Skeletal muscle satellite cell (primary cell): ENCODE results near the gene POLD1. TPM values are rescaled to one million over a fixed set of nuclear protein-coding genes. Genes with fewer than 3 reads are reported as not detected.
A peak's percentile ranks its signal among the peaks of the same experiment; 100 is the strongest.
"Not testable (repeated sequence)": the region's sequence is repeated elsewhere in the genome, so short reads cannot be mapped to it uniquely, and the experiment has no call there.

Experiments used
- H3K27me3 ChIP-seq: 2 replicates; pipeline ENCODE4 v1.7.0; 2013; ENCODE audit warnings: low read length; ENCODE audit not compliant: control insufficient read depth, insufficient read depth
- H3K36me3 ChIP-seq: 2 replicates; pipeline ENCODE4 v1.7.0; 2013; ENCODE audit warnings: mild to moderate bottlenecking, control low read depth, low read length; ENCODE audit not compliant: insufficient read depth
- H3K4me1 ChIP-seq: 2 replicates; pipeline ENCODE4 v1.7.0; 2013; ENCODE audit warnings: low read length; ENCODE audit not compliant: control insufficient read depth, insufficient read depth
- H3K4me2 ChIP-seq: 2 replicates; pipeline ENCODE4 v1.7.0; 2013; ENCODE audit warnings: mild to moderate bottlenecking, low read length
- H3K4me3 ChIP-seq: 2 replicates; pipeline ENCODE4 v1.7.0; 2013; ENCODE audit warnings: low read length
- H3K9ac ChIP-seq: 2 replicates; pipeline ENCODE4 v1.7.0; 2013; ENCODE audit warnings: mild to moderate bottlenecking, low read depth, low read length, moderate library complexity
- H3K9me3 ChIP-seq: replicated peaks from 2 replicates; pipeline ENCODE4 v1.7.0; 2013; ENCODE audit warnings: mild to moderate bottlenecking, control low read depth, low read length
- total RNA-seq: library from RNA; depleted of rRNA; stranded (reverse); fragments of >200 nt; gene quantifications from 2 replicates; pipeline ENCODE4 v1.2.3, GENCODE V29; 2012; rRNA removed

Gene POLD1
- 35.5 and 37.6 TPM in 2 replicates for total RNA-seq

DNA sequence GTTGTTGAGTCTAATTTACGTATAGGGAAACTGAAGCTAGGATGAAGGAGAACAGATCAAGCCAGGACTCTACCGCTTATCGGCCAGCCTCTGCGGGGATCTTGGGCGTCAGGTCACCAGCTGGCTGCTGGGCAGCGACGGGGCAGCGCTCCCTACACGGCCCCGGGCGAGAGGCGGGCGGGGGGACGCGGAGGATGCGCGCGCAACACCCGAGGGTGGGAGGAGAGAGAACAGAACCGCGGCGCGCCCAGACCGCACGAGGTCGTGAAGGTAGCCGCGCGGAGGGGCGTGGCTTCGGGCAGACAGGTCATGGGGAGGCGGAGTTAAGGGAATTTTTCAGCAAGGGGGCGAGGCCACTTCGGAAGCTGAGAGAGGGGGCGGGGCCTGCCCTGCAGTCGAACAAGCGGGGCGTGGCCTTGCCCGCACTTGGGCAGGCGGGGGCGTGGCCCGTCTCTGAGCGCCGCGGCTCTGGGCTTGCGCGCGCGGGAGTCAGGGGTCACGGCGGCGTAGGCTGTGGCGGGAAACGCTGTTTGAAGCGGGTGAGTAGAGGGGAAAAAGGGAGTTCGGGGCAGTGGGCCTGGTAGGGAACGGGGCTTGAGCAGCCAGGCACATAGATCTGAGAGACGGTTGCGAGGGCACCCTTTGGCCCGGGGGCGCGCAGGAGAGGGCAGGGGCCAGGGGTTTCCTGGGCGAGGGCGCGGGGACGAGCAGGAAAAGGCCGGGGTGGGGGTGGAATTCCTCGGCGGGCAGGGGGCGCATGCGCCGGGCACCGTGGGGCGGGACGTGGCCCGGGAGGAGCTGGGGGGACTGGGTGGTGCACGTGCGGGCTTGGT lies at the start of gene POLD1:
Gene POLD1 (plus strand): TSS at position 496 of the 833 bp plus-strand sequence. CDS start 14,505 bp downstream, outside the sequence.
- Histone ChIP-seq H3K9me3 (no peaks in the 10 kb centered on the region), H3K4me2 (peak within 1 kb of the TSS; percentile 90), H3K27me3 (no peaks in the 10 kb centered on the region), H3K4me3 (peak within 1 kb of the TSS; percentile 71), H3K4me1 (peaks cover 14% of the 10 kb centered on the region), H3K36me3 (peaks cover 34% of the 10 kb centered on the region), H3K9ac (peak within 1 kb of the TSS; percentile 90)

DNA sequence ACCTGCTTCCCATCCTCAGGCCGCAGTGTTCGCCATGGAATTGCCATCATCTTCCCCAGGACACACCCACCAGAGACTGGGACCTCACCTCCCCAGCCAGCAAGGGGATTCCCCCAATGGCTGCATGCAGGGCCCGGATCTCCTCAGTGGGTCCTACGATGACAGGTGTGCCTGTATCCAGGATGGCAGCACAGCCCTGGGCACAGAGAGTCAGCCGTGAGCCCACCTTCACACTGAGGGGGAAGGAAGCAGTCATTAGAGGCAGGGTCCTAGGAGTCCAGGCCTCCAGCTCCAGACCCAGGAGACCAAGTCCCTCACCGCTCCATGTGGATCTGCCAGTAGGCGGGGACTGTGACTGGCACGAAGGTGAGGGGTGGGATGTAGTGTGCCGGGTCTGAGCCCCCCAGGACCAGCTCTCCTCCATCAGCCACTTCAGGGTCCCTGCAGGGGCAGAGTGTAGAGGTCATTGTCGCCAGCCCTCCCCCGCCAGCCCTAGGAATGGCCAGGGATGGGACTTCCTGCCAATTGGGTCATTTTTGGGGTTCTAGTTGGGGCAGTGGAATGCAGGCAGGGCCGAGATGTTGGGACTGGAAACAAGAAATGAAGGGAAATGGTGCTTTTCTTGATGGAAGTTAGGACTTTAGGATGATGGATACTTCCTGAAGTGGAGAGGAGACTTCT lies 49.3 kb upstream of the POLD1 start:
- peaks cover 25% of the 10 kb centered on the region for H3K27me3 ChIP-seq
- H3K4me2 ChIP-seq = no peak overlapping the region
- H3K36me3 ChIP-seq = no peaks in the 10 kb centered on the region
- H3K4me3 ChIP-seq = no peak overlapping the region
- peaks cover 5% of the 10 kb centered on the region for H3K9me3 ChIP-seq
- H3K9ac ChIP-seq = no peak overlapping the region
- peaks cover 4% of the 10 kb centered on the region for H3K4me1 ChIP-seq

DNA sequence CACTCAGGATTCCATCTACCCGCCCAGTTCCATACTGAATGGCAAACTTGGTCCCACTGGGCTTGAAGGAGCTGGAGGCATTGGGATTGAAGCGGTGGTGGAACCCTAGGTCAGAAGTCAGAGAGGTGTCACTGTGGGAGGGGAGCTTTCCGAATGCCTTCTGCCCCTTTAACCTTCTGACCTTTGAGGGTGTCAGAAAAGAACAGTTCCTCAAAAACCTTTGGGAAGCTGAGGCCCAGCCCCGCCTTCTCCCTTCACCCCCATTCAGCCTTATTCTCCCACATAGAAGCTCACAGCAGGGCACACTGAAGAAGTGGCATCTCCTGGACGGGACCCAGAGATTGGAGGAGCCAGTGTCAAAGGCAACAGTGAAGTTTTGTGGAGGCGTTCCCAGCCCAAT lies 47.1 kb upstream of the POLD1 start:
- H3K4me2 ChIP-seq, H3K4me3 ChIP-seq, H3K4me1 ChIP-seq, H3K9me3 ChIP-seq, H3K27me3 ChIP-seq, H3K36me3 ChIP-seq, H3K9ac ChIP-seq: not testable (repeated sequence)

DNA sequence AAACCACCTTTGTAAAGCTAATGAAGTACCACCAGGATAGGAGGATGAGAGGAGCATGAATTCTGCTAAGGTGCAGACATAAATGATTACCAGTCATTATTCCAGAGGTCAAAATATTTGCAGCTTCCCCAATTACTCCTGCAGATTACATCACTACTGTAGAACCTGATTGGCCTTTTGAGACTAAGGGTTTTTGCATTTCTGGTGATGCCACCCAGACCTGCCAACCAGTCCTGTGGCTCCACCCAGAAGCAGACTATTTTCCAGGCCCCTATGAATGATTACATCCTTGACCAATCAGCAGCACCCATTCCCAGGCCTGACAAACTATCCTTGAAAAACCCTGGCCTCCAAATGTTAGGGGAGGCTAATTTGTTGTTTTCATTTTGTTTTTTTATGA lies 43.8 kb upstream of the POLD1 start:
- no peak overlapping the region for H3K4me3 ChIP-seq
- no peaks in the 10 kb centered on the region for H3K36me3 ChIP-seq
- no peaks in the 10 kb centered on the region for H3K9me3 ChIP-seq
- H3K9ac ChIP-seq = no peak overlapping the region
- H3K27me3 ChIP-seq = no peaks in the 10 kb centered on the region
- H3K4me1 ChIP-seq = no peaks in the 10 kb centered on the region
- no peak overlapping the region for H3K4me2 ChIP-seq

DNA sequence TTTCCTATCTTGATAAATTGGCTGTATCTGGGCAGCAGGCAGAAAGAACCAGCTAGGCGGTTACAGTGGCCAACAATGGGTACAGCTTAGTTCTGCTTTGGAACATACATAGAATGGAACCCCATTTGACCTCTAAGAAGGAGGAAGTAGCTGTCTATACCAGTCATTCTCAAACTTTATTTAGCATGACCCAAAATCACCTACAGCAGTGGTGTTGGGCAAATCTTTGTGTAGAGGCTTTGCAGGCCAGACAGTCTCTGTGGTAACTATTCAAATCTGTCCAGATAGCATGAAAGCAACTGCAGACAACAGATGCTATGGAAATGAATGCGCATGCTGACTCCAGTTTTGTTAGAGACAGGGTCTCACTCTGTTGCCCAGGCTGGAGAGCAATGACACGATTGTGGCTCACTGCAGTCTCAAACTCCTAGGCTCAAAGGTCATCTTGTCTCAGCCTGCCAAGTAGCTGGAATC lies 43.0 kb upstream of the POLD1 start:
- Histone ChIP-seq H3K36me3 (no peaks in the 10 kb centered on the region), H3K4me2 (no peak overlapping the region), H3K4me1 (no peaks in the 10 kb centered on the region), H3K27me3 (no peaks in the 10 kb centered on the region), H3K9ac (no peak overlapping the region), H3K9me3 (no peaks in the 10 kb centered on the region), H3K4me3 (no peak overlapping the region)

DNA sequence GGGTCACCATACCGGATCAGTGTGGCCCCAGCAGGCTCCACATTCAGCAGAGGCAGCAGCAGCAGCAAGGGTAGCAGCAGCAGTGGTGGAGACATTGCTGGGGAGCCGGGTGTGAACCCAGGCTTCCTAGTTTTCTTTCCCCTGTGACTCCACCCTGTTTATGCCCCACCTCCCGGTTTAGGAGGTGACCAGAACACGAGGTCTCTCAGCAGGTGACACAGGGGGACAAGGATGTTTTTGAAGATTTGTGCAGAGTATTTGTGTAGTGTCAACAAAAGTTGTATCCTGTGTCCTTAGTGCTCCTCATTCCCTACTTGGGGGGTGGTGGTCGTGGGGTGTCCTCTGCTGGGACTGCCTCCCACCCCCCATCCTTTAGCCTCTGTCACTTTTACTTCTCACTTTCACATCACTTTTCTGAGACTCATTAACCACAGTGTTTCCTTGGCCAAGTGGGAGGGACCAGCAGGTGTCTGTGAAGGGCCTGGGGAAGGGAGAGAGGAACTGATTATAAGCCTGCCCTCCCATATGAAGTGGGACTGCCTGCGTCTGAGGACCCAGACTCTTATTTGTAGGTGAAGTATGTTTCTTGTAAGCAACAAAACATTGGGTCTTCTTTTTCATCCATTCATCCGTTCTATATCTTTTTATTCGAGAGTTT lies 39.4 kb upstream of the POLD1 start:
- peaks cover 5% of the 10 kb centered on the region for H3K27me3 ChIP-seq
- H3K4me2 ChIP-seq = no peak overlapping the region
- no peaks in the 10 kb centered on the region for H3K36me3 ChIP-seq
- no peaks in the 10 kb centered on the region for H3K9me3 ChIP-seq
- no peak overlapping the region for H3K4me3 ChIP-seq
- no peaks in the 10 kb centered on the region for H3K4me1 ChIP-seq
- no peak overlapping the region for H3K9ac ChIP-seq

DNA sequence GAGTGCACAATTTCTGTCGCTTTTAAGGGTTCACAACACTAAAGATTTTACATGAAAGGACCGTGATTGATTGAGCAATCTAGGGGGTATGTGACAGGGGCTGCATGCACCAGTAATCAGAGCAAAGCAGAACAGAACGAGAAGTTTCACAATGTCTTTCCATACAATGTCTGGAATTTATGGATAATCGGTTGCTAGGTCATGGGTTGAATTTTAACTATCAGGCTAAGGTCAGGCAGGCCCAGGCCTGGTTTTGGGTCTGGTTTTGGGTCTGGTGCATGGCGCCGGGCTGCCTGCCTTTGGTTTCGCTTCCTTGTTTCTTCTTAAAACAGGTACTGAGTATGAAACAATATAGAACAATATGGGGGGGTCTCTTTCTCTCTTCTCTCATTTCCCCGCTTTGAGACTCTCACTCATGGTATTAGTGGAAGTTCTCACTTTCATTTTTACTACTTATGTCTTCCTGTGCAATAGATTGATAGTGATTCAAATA lies 37.0 kb upstream of the POLD1 start:
- not testable (repeated sequence) for H3K4me1 ChIP-seq, H3K27me3 ChIP-seq, H3K4me2 ChIP-seq, H3K4me3 ChIP-seq, H3K36me3 ChIP-seq, H3K9me3 ChIP-seq, H3K9ac ChIP-seq

DNA sequence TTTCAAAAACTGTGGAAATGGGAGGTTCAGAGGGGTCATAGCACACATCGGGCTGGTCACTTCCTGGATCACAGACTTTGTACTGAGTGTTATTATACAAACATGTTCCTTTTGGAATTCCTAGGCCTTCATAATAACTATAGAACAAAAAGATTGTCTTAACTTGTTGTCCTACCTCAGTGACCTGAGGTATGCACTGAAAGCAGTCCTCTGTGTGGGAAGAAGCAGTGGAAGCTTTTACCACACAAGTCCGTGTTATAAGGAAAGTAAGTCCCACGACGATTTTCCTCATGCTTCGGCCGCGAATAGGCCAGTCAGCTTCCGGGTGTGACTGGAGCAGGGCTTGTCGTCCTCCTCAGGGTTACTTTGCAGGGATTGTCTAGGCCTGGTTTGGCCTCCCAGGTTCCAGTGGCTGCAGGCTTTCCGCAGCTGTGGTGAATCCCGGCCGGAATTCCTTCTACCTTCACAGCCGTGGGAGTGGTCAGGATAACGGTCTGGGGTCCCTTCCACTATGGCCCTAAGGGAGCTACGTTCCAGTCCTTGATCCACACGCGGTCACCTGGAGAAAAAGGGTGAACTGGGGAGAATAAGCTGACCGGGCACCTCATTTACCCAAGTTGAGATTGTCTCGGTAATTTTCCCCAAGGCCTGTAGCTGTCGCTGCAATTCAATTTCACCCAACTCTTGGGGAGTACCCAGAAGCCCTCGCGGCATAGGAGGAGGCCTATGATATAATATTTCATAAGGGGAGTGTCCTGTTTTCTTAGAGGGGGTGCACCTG lies 34.7 kb upstream of the POLD1 start:
- Histone ChIP-seq H3K9ac (no peak overlapping the region), H3K4me1 (no peaks in the 10 kb centered on the region), H3K36me3 (no peaks in the 10 kb centered on the region)

DNA sequence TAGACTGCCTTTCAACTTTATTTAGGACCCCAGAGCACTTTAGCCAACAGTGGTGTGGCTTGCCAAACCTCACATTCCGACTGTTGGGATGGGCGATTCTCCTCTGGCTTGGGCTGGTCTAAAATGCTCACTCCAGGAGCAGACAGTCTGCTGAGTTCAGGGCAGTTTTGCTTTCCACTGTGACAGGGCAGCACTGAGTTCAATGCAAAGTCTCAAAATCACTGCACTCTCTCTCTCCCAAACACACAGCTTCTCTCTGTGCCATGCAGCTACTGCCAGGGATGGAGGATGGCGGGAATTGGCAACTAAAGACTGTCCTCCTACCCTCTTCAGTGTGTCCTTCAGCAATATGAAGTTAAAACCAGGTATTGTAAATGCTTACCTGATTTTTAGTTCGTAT lies 31.9 kb upstream of the POLD1 start:
- H3K27me3 ChIP-seq = peaks cover 10% of the 10 kb centered on the region

More for the DNA sequence above, 34.7 kb upstream of the POLD1 start:
- Histone ChIP-seq H3K9me3 (no peaks in the 10 kb centered on the region), H3K27me3 (peaks cover 10% of the 10 kb centered on the region), H3K4me2 (no peak overlapping the region), H3K4me3 (no peak overlapping the region)

DNA sequence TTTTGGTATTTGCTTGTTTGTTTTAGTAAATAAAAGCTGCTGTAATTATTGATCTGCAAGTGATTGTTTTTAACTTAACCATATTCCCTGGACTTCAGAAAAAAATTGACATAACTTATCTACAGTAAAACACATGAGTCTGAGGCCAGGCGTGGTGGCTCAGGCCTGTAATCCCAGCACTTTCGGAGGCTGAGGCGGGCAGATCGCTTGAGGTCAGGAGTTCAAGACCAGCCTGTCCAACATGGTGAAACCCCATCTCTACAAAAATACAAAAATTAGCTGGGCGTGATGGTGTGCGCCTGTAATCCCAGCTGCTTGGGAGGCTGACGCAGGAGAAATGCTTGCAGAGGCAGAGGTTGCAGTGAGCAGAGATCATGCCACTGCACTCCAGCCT lies 30.7 kb upstream of the POLD1 start:
- not testable (repeated sequence) for H3K9ac ChIP-seq, H3K27me3 ChIP-seq, H3K9me3 ChIP-seq, H3K4me1 ChIP-seq, H3K36me3 ChIP-seq, H3K4me2 ChIP-seq, H3K4me3 ChIP-seq

More for the DNA sequence above, 31.9 kb upstream of the POLD1 start:
- Histone ChIP-seq H3K4me1 (peaks cover 1% of the 10 kb centered on the region), H3K9ac (no peak overlapping the region), H3K4me2 (no peak overlapping the region), H3K9me3 (no peaks in the 10 kb centered on the region), H3K4me3 (no peak overlapping the region), H3K36me3 (no peaks in the 10 kb centered on the region)

DNA sequence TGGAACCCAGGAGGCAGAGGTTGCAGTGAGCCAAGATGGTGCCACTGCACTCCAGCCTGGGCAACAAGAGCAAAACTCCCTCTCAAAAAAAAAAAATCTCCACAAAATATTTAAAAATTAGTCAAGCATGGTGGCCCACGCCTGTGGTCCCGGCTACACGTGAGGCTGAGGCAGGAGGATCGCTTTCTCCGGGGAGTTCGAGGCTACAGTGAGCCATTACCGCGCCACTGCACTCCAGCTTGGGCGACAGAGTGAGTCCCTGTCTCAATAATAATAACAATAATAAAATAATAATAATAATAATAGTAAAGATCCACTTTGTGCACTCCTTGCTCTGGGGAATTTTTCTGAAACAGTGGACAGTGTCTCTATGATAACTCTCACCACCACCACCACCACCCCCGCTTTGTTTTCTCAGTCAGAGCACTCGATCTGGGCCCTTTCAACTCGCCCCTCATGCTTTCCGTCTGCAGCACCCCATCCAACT lies 27.4 kb upstream of the POLD1 start:
- no peak overlapping the region for H3K9ac ChIP-seq
- H3K4me1 ChIP-seq = peaks cover 11% of the 10 kb centered on the region
- H3K4me3 ChIP-seq = no peak overlapping the region
- H3K4me2 ChIP-seq = no peak overlapping the region
- no peaks in the 10 kb centered on the region for H3K9me3 ChIP-seq
- H3K36me3 ChIP-seq = no peaks in the 10 kb centered on the region
- H3K27me3 ChIP-seq = peaks cover 6% of the 10 kb centered on the region
